SK-N-SH treated with all-trans-retinoic acid at 6 μM for 48 hours (cell line): ENCODE data around the gene CNIH1.

Experiments used
- ATAC-seq: fragments of 200-7000 bp; cut with Tn5 transposase; 3 replicates; pipeline ENCODE4 v1.9.1; 2020; ENCODE audit warnings: mild to moderate bottlenecking, moderate library complexity
- ARNTL ChIP-seq: fragments of 450-650 bp; formaldehyde crosslinking; IDR thresholded peaks from 2 replicates; pipeline ENCODE4 v1.5.0; 2020; ENCODE audit warnings: low read depth, mild to moderate bottlenecking, moderate library complexity, borderline replicate concordance
- BACH2 ChIP-seq: fragments of 250-450 bp; sonication (Bioruptor Pico); IDR thresholded peaks from 2 replicates; pipeline ENCODE4 v1.9.0; 2021; ENCODE audit warnings: mild to moderate bottlenecking, borderline replicate concordance
- CSDC2 ChIP-seq: fragments of 250-450 bp; sonication (Bioruptor Pico); IDR thresholded peaks from 2 replicates; pipeline ENCODE4 v1.5.0; 2020; ENCODE audit warnings: mild to moderate bottlenecking, moderate library complexity
- CSRNP3 ChIP-seq: fragments of 250-450 bp; sonication (Bioruptor Pico); IDR thresholded peaks from 2 replicates; pipeline ENCODE4 v1.5.1; 2021; ENCODE audit warnings: mild to moderate bottlenecking, moderate library complexity
- ESRRG ChIP-seq: fragments of 250-450 bp; sonication (Bioruptor Pico); IDR thresholded peaks from 2 replicates; pipeline ENCODE4 v1.6.1; 2021; ENCODE audit warnings: mild to moderate bottlenecking
- GLIS3 ChIP-seq: fragments of 250-450 bp; sonication (Bioruptor Pico); IDR thresholded peaks from 2 replicates; pipeline ENCODE4 v1.5.0; 2020; ENCODE audit warnings: mild to moderate bottlenecking, moderate library complexity
- ISL1 ChIP-seq: fragments of 250-450 bp; sonication (Bioruptor Pico); IDR thresholded peaks from 2 replicates; pipeline ENCODE4 v2.1.2; 2022; ENCODE audit warnings: mild to moderate bottlenecking, moderate library complexity
- OSR1 ChIP-seq: fragments of 250-450 bp; sonication (Bioruptor Pico); IDR thresholded peaks from 2 replicates; pipeline ENCODE4 v1.8.0; 2022; ENCODE audit warnings: moderate library complexity, mild to moderate bottlenecking, inconsistent platforms
- PATZ1 ChIP-seq: fragments of 250-450 bp; sonication (Bioruptor Pico); IDR thresholded peaks from 2 replicates; pipeline ENCODE4 v1.8.0; 2020; ENCODE audit warnings: mild to moderate bottlenecking, moderate library complexity, borderline replicate concordance
- POU6F1 ChIP-seq: fragments of 250-450 bp; sonication (Bioruptor Pico); IDR thresholded peaks from 2 replicates; pipeline ENCODE4 v1.8.0; 2021; ENCODE audit warnings: low read depth, mild to moderate bottlenecking, moderate library complexity, borderline replicate concordance
- PPARA ChIP-seq: fragments of 250-450 bp; sonication (Bioruptor Pico); IDR thresholded peaks from 2 replicates; pipeline ENCODE4 v1.5.0; 2020; ENCODE audit warnings: mild to moderate bottlenecking, borderline replicate concordance
- RARB ChIP-seq: fragments of 250-450 bp; sonication (Bioruptor Pico); IDR thresholded peaks from 2 replicates; pipeline ENCODE4 v1.8.0; 2021; ENCODE audit warnings: mild to moderate bottlenecking, moderate library complexity
- SNAI2 ChIP-seq: fragments of 250-450 bp; sonication (Bioruptor Pico); IDR thresholded peaks from 2 replicates; pipeline ENCODE4 v1.5.0; 2020; ENCODE audit warnings: mild to moderate bottlenecking, moderate library complexity
- TCF4 ChIP-seq: fragments of 250-450 bp; sonication (Bioruptor Pico); IDR thresholded peaks from 2 replicates; pipeline ENCODE4 v1.8.0; 2021; ENCODE audit warnings: mild to moderate bottlenecking, moderate library complexity, borderline replicate concordance
- TOX ChIP-seq: fragments of 250-450 bp; sonication (Bioruptor Pico); IDR thresholded peaks from 2 replicates; pipeline ENCODE4 v1.8.0; 2021; ENCODE audit warnings: mild to moderate bottlenecking, moderate library complexity, borderline replicate concordance
- TSHZ2 ChIP-seq: fragments of 250-450 bp; sonication (Bioruptor Pico); IDR thresholded peaks from 2 replicates; pipeline ENCODE4 v1.5.0; 2020; ENCODE audit warnings: mild to moderate bottlenecking, moderate library complexity
- ZC3H10 ChIP-seq: fragments of 250-450 bp; sonication (Bioruptor Pico); IDR thresholded peaks from 2 replicates; pipeline ENCODE4 v1.5.1; 2021; ENCODE audit warnings: mild to moderate bottlenecking, moderate library complexity
- ZFP30 ChIP-seq: fragments of 450-650 bp; formaldehyde crosslinking; IDR thresholded peaks from 2 replicates; pipeline ENCODE4 v1.5.0; 2022; ENCODE audit warnings: mild to moderate bottlenecking, moderate library complexity
- ZNF565 ChIP-seq: fragments of 450-650 bp; formaldehyde crosslinking; conservative IDR thresholded peaks from 2 replicates; pipeline ENCODE4 v1.5.0; 2020; ENCODE audit warnings: low read depth, mild to moderate bottlenecking, moderate library complexity
- ZNF70 ChIP-seq: fragments of 450-650 bp; formaldehyde crosslinking; IDR thresholded peaks from 2 replicates; pipeline ENCODE4 v1.5.0; 2020; ENCODE audit warnings: mild to moderate bottlenecking, moderate library complexity
- ZNF8 ChIP-seq: fragments of 450-650 bp; formaldehyde crosslinking; IDR thresholded peaks from 2 replicates; pipeline ENCODE4 v1.5.0; 2020; ENCODE audit warnings: mild to moderate bottlenecking, moderate library complexity

The CNIH1 gene

GRCh38 chr14:54440873-54441868, at the start of gene CNIH1:
Gene CNIH1 (minus strand): TSS chr14:54441374. CDS start chr14:54441327, 47 bp downstream.
- peak; percentile 97 for ATAC-seq
- no peak for TF ChIP-seq ZNF8
- TF ChIP-seq ZFP30: no peak
- TF ChIP-seq BACH2 (CRISPR knock-in tag): peak; percentile 40; the same call in 1 of the 2 replicates

- TF ChIP-seq GLIS3 (CRISPR knock-in tag) (no peak), CSRNP3 (no peak), ISL1 (CRISPR knock-in tag) (no peak), ZFP30 (no peak), TOX (CRISPR knock-in tag) (no peak), ZNF70 (CRISPR knock-in tag) (no peak), ZC3H10 (no peak), CSDC2 (no peak), ESRRG (no peak), POU6F1 (CRISPR knock-in tag) (no peak), SNAI2 (no peak), ZNF565 (CRISPR knock-in tag) (no peak), RARB (CRISPR knock-in tag) (no peak), PPARA (CRISPR knock-in tag) (no peak), ARNTL (CRISPR knock-in tag) (no peak), TCF4 (CRISPR knock-in tag) (no peak), PATZ1 (CRISPR knock-in tag) (no peak), BACH2 (CRISPR knock-in tag) (no peak)
- ATAC-seq: no peak
Measured at GRCh38 chr14:54490445-54491175, 49.4 kb upstream of the CNIH1 start.

- no peak for ATAC-seq
- TF ChIP-seq ZNF565 (CRISPR knock-in tag) (no peak), ZFP30 (no peak), BACH2 (CRISPR knock-in tag) (no peak), ARNTL (CRISPR knock-in tag) (no peak), CSRNP3 (no peak), TSHZ2 (CRISPR knock-in tag) (no peak), PATZ1 (CRISPR knock-in tag) (no peak), TOX (CRISPR knock-in tag) (no peak), OSR1 (CRISPR knock-in tag) (no peak), GLIS3 (CRISPR knock-in tag) (no peak), RARB (CRISPR knock-in tag) (no peak), SNAI2 (no peak), ISL1 (CRISPR knock-in tag) (no peak), ESRRG (no peak), ZNF8 (no peak), PPARA (CRISPR knock-in tag) (no peak)
Measured at GRCh38 chr14:54489731-54490444, 48.7 kb upstream of the CNIH1 start.
